Putamen (tissue), 1 donor: Measurements from ENCODE around the gene HAGHL.
"Not testable (repeated sequence)": the region's sequence is repeated elsewhere in the genome, so short reads cannot be mapped to it uniquely, and the experiment has no call there.

Experiments used
- DNase-seq: peaks from one replicate; pipeline ENCODE4 v3.0.0-alpha.2; 2016; ENCODE audit warnings: low spot score

The HAGHL gene

DNA sequence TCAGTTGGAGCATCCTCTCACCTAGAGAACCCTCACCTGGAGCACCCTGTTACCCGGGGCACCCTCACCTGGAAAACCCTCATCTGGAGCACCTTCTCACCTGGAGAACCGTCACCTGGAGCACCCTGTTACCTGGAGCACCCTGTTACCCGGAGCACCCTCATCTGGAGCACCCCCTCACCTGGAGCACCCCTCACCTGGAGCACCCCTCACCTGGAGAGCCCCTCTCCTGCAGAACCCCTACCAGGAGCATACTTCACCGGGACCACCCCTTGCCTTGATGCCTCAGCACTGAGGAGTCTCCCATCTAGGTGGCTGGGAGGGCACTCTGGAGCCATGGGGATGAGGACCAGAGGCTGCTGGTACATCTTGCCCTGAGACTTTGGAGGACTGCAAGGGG lies 17.9 kb upstream of the HAGHL start:
- DNase-seq = no peak

GRCh38 chr16:709566-710499 lies 17.1 kb upstream of the HAGHL start:
- DNase-seq = no peak

GRCh38 chr16:710500-711075 lies 16.3 kb upstream of the HAGHL start:
- DNase-seq = no peak

DNA sequence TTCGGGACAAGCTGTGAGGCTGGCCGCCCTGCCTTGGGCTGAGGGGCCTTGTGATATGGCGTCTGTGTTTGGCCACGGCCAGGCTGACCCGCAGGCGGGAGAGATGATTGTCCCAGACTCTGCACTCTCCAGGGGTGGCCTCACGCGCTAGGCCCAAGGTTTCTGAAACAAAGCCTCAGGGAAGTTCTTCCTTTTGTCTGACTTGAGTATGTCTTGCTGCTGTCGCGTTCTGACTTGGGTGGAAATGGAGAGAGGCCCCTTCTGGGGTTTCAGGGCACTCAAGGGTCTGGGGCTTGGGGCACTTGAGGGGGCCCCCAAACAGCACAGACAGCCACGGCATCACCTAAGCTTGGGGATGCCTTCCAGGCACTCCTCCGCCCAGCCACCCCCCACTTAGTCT lies 15.8 kb upstream of the HAGHL start:
- no peak for DNase-seq

- DNase-seq = no peak
Observed at GRCh38 chr16:711548-712320, 15.2 kb upstream of the HAGHL start.

- not testable (repeated sequence) for DNase-seq
Observed at GRCh38 chr16:712740-713250, 14.1 kb upstream of the HAGHL start.

DNA sequence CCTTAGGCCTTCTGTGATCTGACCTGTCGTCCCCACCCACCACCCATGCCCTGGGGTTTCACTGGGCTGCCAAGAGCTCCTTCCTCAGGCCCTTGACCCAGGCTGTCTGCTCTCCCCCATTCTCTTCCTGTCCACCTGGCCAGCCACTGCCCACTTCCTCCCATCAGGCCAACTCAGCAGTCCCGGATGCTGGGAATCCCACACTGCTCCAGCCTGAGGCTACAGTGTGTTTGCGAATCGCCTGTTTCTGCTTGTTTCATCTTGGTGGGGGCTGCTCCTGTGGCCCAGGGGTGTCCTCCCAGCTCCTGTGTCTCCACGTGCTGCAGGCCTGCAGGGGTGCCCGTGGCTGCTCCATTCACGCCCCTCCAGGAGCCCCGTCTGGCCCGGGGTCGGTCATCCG lies 12.8 kb upstream of the HAGHL start:
- no peak for DNase-seq

DNA sequence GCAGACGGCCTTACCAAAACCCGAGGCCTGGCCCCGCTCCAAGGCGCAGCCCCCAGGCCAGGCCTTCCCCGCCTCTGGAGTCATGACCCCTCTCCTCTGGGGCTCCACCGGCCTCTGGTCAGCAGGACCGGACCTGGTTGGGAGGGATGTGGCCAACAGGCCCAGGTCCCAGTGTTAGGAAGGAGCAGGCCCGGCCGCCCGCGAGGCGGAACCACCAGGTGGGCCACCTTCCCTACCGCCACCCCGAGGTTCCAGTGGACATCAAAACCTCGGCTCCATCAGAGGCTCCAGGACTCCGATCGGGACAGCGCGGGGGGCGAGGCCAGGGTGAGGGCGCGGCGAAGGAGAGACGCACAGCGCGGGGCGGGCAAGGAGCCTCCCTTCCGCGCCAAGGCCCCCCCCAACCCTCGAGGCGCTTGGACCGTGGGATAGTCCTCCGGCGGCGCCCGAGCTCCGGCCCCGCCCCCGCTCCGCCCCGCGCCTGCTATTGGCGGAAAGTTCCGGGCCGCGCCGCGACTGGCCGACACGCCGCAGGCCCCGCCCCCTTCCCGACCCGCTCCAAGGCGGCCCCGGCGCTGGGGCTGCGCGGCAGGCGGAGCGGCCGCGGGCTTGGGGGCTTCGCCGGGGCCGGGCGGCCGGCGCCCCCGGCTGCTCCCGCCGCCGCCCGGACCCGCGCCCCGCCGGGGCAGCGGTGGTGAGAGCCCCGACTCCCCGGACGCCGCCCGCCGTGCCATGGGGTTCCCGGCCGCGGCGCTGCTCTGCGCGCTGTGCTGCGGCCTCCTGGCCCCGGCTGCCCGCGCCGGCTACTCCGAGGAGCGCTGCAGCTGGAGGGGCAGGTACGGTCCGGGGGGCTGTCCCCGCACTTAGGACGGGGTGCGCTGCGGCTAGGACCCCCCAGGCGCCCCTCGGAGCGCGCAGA lies 12.1 kb upstream of the HAGHL start, which contains the start of gene METRN:
METRN (plus strand) TSS at position 561 of the 919 bp plus-strand sequence; CDS start at position 733, 172 bp downstream.
- peak; percentile 89 for DNase-seq

- DNase-seq = no peak
Observed at GRCh38 chr16:715477-716199, 11.3 kb upstream of the HAGHL start.

DNA sequence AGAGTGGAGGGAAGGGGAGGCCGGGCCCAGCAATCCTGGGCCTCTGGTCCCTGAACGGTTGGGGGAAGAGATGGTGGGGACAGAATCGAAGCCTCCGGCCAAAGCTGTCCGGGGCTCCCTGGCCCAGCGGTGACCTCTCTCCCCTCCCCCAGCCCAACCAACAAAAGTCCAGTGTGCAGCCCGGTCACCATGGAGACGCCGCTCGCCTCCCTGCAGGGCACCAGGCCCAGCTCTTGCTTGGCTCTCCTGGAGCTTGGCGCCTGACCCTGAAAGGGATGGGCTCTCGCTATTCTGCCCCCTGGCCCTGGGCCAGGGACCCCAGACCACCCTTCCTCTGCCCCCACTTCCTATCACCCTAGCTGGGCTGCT lies 10.7 kb upstream of the HAGHL start:
- peak; percentile 95 for DNase-seq

DNA sequence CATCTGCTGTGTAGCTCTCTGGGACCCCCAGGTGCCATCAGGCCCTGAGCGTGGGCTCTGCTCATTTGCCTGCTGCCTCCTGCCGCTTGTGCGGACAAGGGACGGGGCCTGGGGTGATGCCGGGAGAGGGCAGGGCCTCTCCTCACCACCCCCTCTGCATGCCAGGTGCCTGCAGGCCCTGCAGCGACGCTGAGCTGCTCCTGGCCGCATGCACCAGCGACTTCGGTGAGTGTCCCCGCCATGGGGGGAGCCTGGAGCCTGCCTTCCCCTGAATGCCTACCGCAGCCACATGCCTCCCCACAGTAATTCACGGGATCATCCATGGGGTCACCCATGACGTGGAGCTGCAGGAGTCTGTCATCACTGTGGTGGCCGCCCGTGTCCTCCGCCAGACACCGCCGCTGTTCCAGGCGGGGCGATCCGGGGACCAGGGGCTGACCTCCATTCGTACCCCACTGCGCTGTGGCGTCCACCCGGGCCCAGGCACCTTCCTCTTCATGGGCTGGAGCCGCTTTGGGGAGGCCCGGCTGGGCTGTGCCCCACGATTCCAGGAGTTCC lies 10.1 kb upstream of the HAGHL start:
- no peak for DNase-seq

GRCh38 chr16:717450-718245 lies 9.3 kb upstream of the HAGHL start:
- no peak for DNase-seq

DNA sequence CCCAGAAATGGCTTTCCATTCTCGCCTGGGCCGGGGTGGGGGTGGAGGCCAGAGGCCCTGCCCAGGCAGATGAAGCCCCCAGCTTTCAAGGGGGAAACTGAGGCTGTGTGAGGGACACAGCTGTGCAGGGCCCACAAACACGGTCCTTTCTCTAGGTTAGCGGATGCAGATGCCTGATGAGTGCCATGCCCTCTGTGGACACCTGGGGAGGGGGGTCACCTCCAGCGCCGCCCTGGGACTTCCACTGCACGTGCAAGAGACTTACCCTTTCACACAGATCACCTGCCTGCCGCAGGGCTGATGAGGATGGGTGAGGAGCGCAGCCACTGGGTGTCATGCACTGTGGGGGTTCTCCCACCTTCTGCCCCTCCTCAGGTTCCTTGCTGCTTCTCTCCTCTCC lies 8.5 kb upstream of the HAGHL start:
- no peak for DNase-seq

DNA sequence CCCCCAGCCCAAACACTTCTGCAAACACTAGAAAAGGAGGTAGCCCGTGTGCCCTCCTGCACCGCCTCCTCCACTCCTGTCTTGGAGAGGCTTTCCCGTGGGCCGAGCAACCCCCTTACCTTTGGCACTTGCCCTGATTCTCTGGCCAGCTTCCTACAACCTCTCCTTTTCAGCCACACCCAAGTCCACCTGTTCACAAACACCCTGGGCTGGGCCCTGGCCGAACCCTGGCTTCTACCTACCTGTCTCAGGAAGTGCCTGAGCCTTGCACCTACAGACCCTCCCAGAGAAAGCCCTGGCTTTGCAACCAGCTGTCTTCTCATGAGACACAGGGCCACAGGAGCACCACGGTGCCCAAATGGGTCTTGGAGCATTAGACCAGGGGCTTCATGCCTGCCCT lies 8.0 kb upstream of the HAGHL start:
- DNase-seq = no peak

- no peak for DNase-seq
Observed at GRCh38 chr16:719815-720446, 7.0 kb upstream of the HAGHL start.

DNA sequence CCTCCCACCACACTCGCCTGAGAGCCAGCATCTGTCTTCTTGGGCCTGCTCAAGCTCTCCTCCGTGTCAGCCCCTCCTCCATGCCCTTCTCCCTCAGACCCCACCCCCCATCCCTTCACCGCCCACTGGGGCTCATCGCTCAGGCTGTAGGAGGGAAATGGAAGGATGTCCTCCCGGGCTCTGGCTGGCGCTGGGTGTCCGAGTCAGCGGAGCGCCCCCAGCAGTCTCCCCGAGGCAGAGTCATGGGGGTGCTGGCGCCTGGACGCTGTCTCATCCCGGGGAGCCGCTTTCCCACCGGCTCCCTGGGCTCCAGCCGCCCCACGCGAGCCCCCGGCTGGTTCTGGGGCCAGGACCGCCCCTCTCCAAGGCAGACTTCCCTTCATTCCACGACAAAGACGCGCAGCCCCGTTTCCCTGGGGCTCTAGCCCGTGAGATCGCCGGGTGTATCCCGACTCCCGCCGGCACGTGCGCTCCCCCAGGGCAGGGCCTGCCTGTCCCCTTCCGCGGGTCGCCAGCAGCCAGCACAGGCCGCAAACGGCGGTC lies 6.4 kb upstream of the HAGHL start:
- no peak for DNase-seq

GRCh38 chr16:720990-721764 lies 5.7 kb upstream of the HAGHL start, which contains the start of gene ANTKMT:
ANTKMT (plus strand) TSS chr16:721146; CDS start chr16:721275, 129 bp downstream.
- no peak for DNase-seq
